ENCODE data around the gene TCF20. TPM values are rescaled to one million over a fixed set of nuclear protein-coding genes. Genes with fewer than 3 reads are reported as not detected.

The TCF20 gene
- total RNA-seq, 1 donor from 2014 or later = 52.4 TPM

DNA sequence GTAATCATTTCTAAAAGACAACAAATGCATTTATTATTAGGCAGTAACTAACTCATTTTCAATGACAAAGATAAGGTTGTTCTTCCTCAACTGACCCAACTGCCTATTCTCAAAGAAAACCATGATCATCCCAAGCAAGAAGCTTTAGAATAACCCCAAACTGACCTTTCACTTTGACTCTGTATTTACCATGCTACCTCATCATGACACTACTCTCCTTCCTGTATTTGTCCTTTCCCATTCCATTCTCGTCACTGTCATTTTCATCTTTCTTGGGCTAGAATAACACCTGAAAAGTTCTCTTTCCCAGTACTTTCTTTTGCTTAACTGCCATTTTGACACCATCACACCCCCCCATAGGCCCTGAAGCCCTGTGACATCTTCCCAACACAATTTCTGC is 48.3 kb downstream of the TCF20 start:
- Histone ChIP-seq H3K4me3 (ENCODE audit: low read depth, low read length) (no peak overlapping the region), H3K36me3 (ENCODE audit: control insufficient read depth, insufficient read depth, low read length) (no peaks in the 10 kb centered on the region), H3K27me3 (ENCODE audit: control insufficient read depth, insufficient read depth, low read length) (no peaks in the 10 kb centered on the region)
- DNase-seq (ENCODE audit: low read depth) = no peak
- TF ChIP-seq, protein P1, sequence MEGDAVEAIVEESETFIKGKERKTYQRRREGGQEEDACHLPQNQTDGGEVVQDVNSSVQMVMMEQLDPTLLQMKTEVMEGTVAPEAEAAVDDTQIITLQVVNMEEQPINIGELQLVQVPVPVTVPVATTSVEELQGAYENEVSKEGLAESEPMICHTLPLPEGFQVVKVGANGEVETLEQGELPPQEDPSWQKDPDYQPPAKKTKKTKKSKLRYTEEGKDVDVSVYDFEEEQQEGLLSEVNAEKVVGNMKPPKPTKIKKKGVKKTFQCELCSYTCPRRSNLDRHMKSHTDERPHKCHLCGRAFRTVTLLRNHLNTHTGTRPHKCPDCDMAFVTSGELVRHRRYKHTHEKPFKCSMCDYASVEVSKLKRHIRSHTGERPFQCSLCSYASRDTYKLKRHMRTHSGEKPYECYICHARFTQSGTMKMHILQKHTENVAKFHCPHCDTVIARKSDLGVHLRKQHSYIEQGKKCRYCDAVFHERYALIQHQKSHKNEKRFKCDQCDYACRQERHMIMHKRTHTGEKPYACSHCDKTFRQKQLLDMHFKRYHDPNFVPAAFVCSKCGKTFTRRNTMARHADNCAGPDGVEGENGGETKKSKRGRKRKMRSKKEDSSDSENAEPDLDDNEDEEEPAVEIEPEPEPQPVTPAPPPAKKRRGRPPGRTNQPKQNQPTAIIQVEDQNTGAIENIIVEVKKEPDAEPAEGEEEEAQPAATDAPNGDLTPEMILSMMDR (IDR thresholded peaks at IDR 0.05; ENCODE audit: insufficient read depth, low read length, poor library complexity, severe bottlenecking) = no peak

Other genes with a start within 250 kb of the TCF20 start
- 26.3 and 28.4 TPM in 2 replicates for gene NAGA, start 199.8 kb downstream of the TCF20 start, total RNA-seq
- gene PHETA2, start 196.4 kb downstream of the TCF20 start, total RNA-seq = 4.6 and 8.7 TPM in 2 replicates
- 7.1 and 16.3 TPM in 2 replicates for gene SMDT1, start 191.0 kb downstream of the TCF20 start, total RNA-seq
- gene NDUFA6, start 179.9 kb downstream of the TCF20 start, total RNA-seq = 52.0 and 67.3 TPM in 2 replicates
- gene CYP2D6, start 139.8 kb downstream of the TCF20 start, total RNA-seq = 0.58 and 1.1 TPM in 2 replicates
- under 0.01 and 0.07 TPM in 2 replicates for gene NFAM1, start 161.8 kb upstream of the TCF20 start, total RNA-seq
- gene RRP7A, start 249.1 kb upstream of the TCF20 start, total RNA-seq = 29.5 and 38.6 TPM in 2 replicates

All from kidney epithelial cell (primary cell).